SW 1271 (cell line): ENCODE measurements around the gene FSTL1.

Source experiments
- DNase-seq, 2 experiments: peaks; one replicate each; lab custom pipeline; 2025; lab: John Stamatoyannopoulos, UW

The FSTL1 gene

DNA sequence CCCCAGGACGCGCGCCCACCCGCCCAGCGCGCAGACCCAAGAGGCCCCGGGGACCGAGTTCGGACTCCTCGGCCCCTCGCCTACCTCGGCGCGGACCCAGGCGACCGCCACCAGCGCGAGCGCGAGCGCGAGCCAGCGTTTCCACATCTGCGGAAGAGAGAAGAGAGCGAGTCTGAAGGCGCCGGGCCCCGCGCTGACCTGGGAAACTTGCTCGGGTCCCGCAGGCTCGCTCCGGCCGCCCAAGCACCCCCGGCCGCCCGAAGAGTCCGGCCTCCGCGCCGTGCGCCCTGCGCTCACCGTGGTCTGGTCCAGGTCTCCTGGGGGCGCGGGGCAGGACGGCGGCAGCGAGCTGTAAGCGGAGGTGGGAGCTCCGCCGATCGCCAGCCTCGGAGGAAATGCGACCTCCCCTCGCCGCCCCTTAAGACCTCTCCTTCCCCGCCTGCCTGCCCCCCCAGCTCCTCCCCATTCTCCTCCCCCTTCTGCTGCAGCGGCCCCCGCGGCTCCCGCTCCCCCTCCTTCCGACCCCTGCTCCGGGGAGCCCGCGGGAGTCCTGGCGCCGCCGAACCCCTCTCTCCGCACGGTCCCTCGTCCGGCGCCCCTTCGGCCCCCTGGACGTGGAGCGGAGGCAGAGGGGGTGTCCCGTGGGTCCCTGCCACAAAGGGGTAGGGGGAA is at the start of gene FSTL1:
Gene FSTL1, minus strand, starts transcription at position 393 of the 672 bp plus-strand sequence. Its CDS starts 246 bp downstream, at position 147.
- DNase-seq: peak in 1 of 2 experiments; percentile 11

DNA sequence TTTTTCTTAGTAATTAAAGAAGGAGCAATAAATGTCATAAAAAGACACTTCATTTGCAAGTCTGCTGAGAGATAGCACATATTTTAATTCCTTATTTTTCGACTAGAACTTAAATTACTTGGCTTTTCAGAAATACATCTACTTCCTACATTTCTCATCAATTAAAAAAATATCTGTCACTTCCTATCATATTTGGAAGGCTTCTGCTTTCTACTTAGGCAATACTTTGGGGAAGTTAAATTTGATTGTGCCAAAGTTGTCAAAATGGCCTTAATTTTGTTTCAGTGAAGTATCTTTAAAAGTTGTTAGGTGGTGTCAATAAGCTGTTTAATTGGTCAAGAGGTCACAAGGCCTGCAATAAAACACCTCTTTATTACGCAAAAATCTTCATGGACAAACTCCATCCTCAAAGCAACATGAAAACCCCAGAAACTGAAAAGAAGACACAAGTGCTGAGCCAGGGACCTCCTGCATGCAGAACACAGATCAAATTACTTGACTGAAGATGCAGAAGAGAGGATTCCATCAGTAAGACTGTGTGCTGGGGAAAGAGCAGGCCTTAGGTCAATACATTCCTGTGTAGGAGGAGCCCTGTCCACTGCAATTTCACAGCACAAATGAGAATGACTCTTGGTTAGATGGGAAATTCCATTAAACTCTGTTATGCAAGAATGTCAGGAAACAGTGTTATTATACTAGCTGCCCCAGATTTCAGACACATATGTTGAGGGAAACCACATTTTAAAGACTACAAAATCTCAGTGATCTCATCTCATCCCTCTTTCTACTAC is 48.0 kb upstream of the FSTL1 start:
- DNase-seq: peak in 1 of 2 experiments; percentile 63

- no peak for DNase-seq
Measured at GRCh38 chr3:120497818-120498217, 47.0 kb upstream of the FSTL1 start.

- DNase-seq: no peak
Measured at GRCh38 chr3:120497336-120497735, 46.5 kb upstream of the FSTL1 start.

DNA sequence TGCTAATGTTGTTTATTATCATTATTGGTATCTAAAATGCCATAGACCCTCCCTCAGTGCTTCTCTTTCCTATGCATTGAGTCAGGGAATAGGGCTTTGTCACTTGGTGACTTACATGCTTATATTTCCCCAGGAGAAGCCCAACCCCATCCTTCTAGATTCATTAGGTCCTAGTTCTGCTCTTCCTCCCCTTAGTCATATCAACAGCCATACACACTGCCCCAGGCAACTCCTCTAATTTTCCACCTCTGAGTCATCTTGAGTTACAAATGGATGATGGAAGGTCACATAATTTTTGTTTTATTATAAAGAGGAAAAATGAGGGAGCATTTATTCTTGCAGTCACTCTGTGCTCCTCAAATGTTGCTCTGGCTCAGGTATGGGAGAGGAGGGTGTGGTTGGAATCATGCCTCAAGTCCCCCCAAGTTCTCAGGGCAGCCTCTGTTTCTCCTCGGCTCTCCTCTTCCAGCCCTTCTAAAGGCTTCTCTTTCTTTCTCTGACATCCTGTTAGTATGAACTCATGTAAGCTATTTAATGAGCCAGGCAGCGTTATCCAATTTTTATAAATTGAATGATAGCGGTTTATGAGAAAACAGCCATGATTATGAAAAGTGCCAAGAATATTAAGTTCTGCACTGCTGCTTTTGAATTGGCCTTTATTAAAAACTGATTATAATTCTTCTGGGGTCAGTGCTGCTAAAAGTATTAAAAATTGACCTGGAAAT is 45.6 kb upstream of the FSTL1 start:
- peak in 1 of 2 experiments; percentile 31 for DNase-seq

GRCh38 chr3:120495809-120496208 is 45.0 kb upstream of the FSTL1 start:
- no peak for DNase-seq

- DNase-seq: no peak
Measured at GRCh38 chr3:120492103-120492502, 41.3 kb upstream of the FSTL1 start.

DNA sequence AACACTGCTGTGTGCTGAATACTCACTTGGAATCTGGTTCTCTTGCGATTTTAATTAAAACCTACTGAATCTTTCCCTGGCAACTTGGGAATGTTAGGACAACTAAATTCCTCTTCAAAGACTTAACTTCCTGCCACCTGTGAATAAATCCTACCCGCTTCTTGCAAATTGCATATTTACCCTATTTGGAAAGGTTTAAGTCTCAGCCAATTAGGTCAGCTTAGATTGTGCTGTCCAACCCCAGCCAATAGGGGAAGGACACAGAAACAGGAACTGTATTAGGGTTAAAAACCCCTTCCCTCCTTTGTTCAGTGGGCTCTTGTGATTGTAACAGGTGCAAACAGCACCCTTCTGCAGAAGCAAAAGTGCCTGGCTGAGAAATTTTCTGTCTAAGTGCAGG is 38.6 kb upstream of the FSTL1 start:
- DNase-seq: no peak

DNA sequence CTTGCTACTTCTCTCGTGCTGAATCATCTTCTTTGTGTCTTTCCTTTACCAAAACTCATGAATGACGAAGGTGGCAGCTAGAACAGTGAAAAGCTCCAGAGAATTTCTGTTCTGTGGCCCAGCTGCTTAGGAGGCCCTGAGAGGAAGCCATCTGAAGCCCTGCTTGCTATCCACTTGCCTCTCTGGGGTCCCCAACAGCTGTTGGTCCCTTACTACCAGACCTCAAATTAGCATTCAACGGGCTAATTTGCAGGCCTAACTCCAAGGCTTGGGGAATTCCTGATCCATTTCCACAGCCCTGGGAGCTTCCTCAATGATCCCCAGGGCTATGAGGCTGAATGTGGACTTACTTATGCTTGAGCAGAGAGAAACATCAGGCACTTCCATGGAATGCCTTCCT is 37.5 kb upstream of the FSTL1 start:
- no peak for DNase-seq

DNA sequence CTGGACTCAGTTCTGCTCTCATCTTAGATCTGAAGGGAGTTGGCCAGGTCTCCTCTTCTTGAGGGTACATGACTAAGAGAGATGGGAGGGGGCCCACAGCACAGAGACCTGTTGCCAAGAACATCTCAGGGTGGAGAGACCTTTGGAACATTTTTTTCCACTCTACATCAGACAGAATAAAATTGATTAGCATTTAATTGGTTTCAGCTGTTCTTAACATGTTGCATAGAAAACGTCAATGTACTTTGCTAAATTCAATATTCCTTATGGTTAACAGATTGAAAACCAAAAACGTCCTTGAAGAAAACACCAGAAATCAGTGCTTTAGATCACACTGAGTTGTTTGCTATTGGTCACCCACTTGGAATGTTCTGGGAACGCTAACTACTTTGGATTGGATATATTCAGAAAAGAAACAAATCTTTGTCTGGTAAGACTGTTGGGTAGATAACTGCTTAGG is 36.4 kb upstream of the FSTL1 start:
- DNase-seq: no peak

- no peak for DNase-seq
Measured at GRCh38 chr3:120481081-120481480, 30.3 kb upstream of the FSTL1 start.

DNA sequence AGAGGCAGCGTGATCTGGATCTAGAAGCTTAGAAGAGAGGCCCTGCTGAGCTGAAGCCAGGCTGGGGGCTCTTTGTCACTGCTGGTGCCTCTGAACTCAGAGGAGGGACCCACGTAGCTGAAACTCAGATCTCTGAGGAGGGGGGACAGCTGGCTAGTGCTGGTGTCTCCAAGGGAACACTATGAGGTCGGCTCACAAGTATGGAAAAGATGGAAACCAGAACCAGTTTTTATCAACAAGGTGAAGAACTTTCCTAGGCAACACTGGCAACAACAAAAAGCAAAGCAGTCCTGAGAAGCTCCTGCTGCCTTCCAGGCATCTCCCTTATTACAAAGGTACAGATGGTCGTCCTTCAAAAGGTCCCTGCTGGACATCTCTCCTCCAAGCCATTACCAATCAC is 27.0 kb upstream of the FSTL1 start:
- DNase-seq: no peak

DNA sequence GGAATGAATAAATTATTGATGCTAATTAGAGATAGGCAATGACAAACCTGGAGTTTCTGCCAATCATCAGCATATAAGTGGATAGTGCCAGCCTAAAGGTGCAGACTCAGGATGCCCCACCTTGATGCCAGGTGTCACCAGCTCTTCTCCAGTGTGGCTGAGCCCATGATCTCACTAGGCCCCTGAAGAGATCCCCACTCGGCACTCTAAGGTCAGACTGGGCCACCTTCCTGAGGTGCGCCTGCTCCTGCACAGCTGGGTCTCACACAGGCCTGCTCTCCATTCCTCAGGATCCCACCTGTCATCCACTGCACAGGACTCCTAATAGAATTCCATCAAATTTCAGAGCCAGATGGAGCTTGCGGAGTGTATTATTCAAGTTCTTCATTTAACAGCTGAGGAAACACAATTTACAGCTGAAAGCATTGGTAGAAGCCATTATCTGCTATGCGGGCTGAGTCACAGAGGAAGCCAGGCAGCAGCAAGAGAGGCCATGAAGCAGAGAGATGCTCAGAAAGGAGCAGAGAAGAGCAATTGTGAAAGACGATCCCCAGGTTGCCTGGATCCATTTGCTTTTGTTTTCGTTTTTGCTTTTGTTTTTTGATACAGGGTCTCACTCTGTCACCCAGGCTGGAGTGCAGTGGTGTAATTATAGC is 25.1 kb upstream of the FSTL1 start:
- no peak for DNase-seq

- no peak for DNase-seq
Measured at GRCh38 chr3:120473896-120474675, 23.3 kb upstream of the FSTL1 start.

DNA sequence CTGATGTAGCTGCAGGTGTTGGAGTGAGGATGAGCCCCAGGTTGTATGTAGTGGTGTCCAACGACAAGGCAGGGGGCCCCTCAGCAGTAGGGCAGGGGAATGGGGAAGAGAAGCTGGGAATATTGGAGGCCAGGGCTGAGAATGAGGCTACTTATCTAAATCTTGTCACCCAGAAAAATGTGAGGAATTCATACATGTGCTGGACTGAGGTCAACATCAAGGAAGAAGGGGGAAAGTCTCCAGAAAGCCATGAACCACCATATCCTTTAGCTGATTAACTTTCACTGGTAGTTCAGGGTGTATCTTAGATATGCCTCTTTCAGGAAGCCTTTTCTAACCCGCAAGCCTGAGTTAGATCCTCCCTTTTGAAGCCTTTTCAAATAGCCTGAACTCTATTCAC is 22.6 kb upstream of the FSTL1 start:
- no peak for DNase-seq

DNA sequence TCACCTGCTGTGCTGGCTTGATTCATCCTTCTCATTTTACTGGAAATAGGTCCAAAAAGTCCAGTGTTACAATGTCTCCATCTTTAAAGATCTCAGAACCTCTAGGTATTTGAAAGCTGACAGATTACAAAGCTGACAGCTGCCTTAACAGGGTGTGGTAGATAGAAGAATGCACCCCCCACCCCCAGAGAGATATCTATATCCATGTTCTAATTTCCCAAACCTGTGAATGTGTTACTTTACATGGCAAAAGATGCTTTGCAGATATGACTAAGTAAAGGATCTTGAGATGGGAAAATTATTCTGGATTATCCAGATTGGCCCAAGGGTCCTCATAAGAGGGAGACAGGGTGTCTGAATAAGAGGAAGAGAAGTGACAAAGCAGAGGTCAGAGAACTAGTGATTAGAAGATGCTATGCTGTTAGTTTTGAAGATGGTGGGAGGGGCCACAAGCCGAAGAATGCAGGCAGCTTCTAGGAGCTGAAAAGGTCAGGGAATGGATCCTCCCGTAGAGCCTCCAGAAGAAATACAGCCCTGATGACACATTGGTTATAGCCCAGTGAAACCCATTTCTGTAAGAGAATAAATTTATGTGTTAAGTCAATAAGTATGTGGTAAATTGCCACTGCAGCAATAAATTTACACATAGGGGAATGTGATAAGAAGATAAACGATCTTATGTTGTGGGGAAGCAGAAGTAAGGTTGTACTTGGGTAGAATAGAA is 21.5 kb upstream of the FSTL1 start:
- no peak for DNase-seq

GRCh38 chr3:120471643-120472042 is 20.9 kb upstream of the FSTL1 start:
- no peak for DNase-seq

DNA sequence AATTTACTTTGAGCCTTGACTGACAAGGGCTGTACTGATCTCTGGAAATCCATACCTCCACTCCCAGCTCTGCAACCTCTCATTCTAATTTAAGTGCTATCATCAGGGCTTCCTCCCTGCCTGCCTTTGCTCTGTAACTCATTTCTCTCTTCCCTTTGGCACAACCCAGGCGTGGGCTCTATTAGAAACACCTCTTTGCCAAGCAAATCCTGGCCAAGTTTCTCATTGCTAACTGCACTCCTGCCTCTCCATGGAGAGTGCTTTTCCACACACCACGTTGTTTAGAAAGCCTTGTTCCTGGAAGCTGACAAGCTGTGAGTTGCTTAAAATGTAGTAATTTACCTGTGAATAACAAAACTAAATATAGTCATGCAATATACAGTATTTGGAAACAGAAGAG is 20.1 kb upstream of the FSTL1 start:
- no peak for DNase-seq

GRCh38 chr3:120469882-120470301 is 19.1 kb upstream of the FSTL1 start:
- no peak for DNase-seq

DNA sequence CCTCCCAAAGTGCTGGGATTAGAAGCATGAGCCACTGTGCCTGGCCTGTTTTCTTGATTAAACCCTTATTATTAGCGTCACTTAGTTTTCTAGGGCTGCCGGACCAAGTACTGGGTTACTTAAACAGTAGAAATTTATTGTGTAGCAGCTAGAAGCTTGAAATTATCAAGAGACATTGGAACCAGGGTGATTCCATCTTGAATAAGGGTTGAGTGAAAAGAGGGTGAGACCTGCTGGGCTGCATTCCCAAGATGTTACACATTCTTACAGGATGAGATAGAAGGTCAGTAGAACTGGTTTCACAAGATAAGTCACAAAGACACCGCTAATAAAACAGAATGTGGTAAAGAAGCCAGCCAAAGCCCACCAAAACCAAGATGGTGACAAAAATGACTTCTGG is 18.6 kb upstream of the FSTL1 start:
- peak in 1 of 2 experiments; percentile 18 for DNase-seq
